H4 (cell line): Measurements from ENCODE around the gene CNGA1. TPM values are rescaled to one million over a fixed set of nuclear protein-coding genes. Genes with fewer than 3 reads are reported as not detected.

Experiments used
- DNase-seq: peaks from one replicate; pipeline ENCODE4 v3.0.0-alpha.2; 2015; ENCODE audit warnings: low spot score
- total RNA-seq: library from RNA; depleted of rRNA; stranded (reverse); fragments of >200 nt; shearing (Covaris generic); gene quantifications from 2 replicates; pipeline ENCODE4 v1.2.3, GENCODE V29; 2014; rRNA removed

The CNGA1 gene
- total RNA-seq, 1 experiment from 2014 or later = not detected

DNA sequence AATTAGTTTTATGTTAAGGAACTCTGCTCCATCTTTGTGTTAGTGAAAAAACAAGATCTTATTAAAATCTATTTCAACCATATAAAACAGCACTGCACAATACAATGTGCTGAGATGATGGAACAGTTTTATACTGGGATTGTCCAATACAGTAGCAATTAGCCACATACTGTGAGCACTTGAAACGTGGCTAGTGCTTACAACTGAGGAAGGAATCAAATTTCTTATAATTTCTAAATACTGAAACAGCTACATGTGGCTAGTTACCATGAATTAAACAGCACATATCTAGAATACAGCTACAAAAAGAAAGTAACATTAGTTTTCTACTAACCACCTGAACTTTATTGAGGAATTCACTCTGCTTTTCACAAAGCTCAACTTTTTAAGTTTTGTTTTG is 116.8 kb downstream of the CNGA1 start:
- DNase-seq = no peak

DNA sequence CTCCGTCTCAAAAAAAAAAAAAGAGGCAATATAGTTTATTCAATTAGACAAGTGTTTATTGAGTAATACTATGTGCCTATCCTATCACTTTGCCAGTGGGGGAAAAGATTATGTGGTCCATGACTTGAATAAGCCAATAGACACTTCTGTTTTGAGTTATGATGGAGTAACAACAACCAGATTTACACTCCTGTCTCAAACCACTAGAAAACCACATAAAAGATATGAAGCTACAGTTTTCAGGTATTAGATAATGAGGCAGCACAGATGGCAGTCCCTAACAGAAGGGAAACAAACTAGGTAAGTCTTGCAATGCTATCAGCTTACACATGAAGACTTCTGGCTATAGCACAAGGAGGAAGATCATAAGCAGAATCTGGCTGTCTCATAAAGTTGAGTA is 124.6 kb downstream of the CNGA1 start:
- DNase-seq = no peak

Other genes starting within 250 kb of the CNGA1 start
- 0.10 and 0.25 TPM in 2 replicates for gene CORIN, start 178.6 kb downstream of the CNGA1 start, total RNA-seq
- gene NFXL1, start 102.1 kb downstream of the CNGA1 start, total RNA-seq = 5.7 and 5.8 TPM in 2 replicates
- gene NIPAL1, start 91 bp upstream of the CNGA1 start, total RNA-seq = 0.37 and 1.5 TPM in 2 replicates
- gene TXK, start 117.6 kb upstream of the CNGA1 start, total RNA-seq = 0.06 and 0.64 TPM in 2 replicates